Activated CD8-positive, alpha-beta T cell treated with anti-CD3 and anti-CD28 coated beads for 36 hours (primary cell): ENCODE measurements around the gene HIPK4. TPM values are rescaled to one million over a fixed set of nuclear protein-coding genes. Genes with fewer than 3 reads are reported as not detected.

Source experiments
- ATAC-seq: fragments of 200-7000 bp; cut with Tn5 transposase; one replicate; pipeline ENCODE4 v1.10.0; 2021; ENCODE audit warnings: mild to moderate bottlenecking, moderate library complexity
- CTCF ChIA-PET: fragments of 350-600 bp; sonication (Branson Sonifier 250); formaldehyde crosslinking; loops from one replicate; lab custom pipeline; 2021; ENCODE audit warnings: antibody characterized with exemption; lab: Charles Lee
- POLR2A ChIA-PET: fragments of 350-600 bp; sonication (Branson Sonifier 250); formaldehyde crosslinking; loops from one replicate; lab custom pipeline; 2021; ENCODE audit warnings: antibody characterized with exemption; lab: Charles Lee
- DNase-seq: peaks from one replicate; pipeline ENCODE4 v3.0.0-alpha.2; 2020
- H3K27ac Mint-ChIP-seq: one replicate; pipeline ENCODE4 v1.8.0; 2021; ENCODE audit warnings: mild to moderate bottlenecking, mixed read lengths
- H3K27me3 Mint-ChIP-seq: one replicate; pipeline ENCODE4 v1.8.0; 2021; ENCODE audit warnings: mixed read lengths
- H3K36me3 Mint-ChIP-seq: one replicate; pipeline ENCODE4 v1.8.0; 2021; ENCODE audit warnings: low read depth, mixed read lengths
- H3K4me1 Mint-ChIP-seq: one replicate; pipeline ENCODE4 v1.8.0; 2021; ENCODE audit warnings: low read depth, mixed read lengths
- H3K4me3 Mint-ChIP-seq: one replicate; pipeline ENCODE4 v1.8.0; 2021; ENCODE audit warnings: mild to moderate bottlenecking, moderate library complexity, mixed read lengths
- H3K9me3 Mint-ChIP-seq: one replicate; pipeline ENCODE4 v1.8.0; 2021; ENCODE audit warnings: mixed read lengths
- intact Hi-C: fragments of 100-400 bp; cut with micrococcal nuclease; formaldehyde crosslinking; loops from one replicate; pipeline ENCODE4 v1.10.0; 2022
- total RNA-seq, 2 experiments: library from RNA; stranded (reverse); gene quantifications; one replicate each; pipeline ENCODE4 v1.2.3, GENCODE V29; 2021
- TF ChIP-seq, protein P1 (sequence below): fragments of 200-600 bp; IDR thresholded peaks from one replicate; pipeline ENCODE4 v1.8.0; 2022; ENCODE audit warnings: antibody characterized with exemption, mild to moderate bottlenecking

Gene HIPK4
- total RNA-seq, 2 experiments from 2014 or later, result not detected

DNA sequence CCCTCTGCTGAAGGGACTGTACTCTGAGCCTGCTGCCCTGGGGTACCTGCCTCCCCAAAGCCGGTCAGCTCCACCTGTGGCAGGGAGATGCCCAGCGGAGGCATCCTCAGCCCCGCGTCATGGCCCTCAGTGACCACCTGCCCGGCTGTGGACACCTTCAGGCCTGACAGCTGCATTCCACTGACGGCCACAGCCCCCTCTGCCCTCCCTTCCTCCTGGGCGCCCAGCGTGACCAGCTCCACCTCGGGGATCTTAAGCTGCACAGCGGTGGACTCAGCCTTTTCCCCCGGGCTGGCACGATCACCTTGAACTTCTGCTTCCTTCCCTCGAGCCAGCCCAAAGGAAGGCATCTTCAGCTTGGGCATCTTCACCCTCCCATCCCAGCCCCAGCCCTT lies 4.8 kb upstream of the HIPK4 start:
- Mint-ChIP-seq H3K9me3 (no peaks in the 10 kb centered on the region), H3K36me3 (no peaks in the 10 kb centered on the region), H3K27ac (no peak overlapping the region), H3K4me1 (peaks cover 5% of the 10 kb centered on the region), H3K27me3 (no peaks in the 10 kb centered on the region), H3K4me3 (no peak overlapping the region)
- POLR2A ChIA-PET, result interaction anchor here (1.0 kb wide), 1 partner anchor 26 kb away, joined by 3 read pairs; no protein-coding TSS in a partner anchor
- CTCF ChIA-PET, result interaction anchor here (1.0 kb wide), 1 partner anchor 70 kb away, joined by 3 read pairs; no protein-coding TSS in a partner anchor
- TF ChIP-seq, protein P1, sequence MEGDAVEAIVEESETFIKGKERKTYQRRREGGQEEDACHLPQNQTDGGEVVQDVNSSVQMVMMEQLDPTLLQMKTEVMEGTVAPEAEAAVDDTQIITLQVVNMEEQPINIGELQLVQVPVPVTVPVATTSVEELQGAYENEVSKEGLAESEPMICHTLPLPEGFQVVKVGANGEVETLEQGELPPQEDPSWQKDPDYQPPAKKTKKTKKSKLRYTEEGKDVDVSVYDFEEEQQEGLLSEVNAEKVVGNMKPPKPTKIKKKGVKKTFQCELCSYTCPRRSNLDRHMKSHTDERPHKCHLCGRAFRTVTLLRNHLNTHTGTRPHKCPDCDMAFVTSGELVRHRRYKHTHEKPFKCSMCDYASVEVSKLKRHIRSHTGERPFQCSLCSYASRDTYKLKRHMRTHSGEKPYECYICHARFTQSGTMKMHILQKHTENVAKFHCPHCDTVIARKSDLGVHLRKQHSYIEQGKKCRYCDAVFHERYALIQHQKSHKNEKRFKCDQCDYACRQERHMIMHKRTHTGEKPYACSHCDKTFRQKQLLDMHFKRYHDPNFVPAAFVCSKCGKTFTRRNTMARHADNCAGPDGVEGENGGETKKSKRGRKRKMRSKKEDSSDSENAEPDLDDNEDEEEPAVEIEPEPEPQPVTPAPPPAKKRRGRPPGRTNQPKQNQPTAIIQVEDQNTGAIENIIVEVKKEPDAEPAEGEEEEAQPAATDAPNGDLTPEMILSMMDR, result no peak
- ATAC-seq (no peak), DNase-seq (no peak)
- intact Hi-C loops, result no loop called here

DNA sequence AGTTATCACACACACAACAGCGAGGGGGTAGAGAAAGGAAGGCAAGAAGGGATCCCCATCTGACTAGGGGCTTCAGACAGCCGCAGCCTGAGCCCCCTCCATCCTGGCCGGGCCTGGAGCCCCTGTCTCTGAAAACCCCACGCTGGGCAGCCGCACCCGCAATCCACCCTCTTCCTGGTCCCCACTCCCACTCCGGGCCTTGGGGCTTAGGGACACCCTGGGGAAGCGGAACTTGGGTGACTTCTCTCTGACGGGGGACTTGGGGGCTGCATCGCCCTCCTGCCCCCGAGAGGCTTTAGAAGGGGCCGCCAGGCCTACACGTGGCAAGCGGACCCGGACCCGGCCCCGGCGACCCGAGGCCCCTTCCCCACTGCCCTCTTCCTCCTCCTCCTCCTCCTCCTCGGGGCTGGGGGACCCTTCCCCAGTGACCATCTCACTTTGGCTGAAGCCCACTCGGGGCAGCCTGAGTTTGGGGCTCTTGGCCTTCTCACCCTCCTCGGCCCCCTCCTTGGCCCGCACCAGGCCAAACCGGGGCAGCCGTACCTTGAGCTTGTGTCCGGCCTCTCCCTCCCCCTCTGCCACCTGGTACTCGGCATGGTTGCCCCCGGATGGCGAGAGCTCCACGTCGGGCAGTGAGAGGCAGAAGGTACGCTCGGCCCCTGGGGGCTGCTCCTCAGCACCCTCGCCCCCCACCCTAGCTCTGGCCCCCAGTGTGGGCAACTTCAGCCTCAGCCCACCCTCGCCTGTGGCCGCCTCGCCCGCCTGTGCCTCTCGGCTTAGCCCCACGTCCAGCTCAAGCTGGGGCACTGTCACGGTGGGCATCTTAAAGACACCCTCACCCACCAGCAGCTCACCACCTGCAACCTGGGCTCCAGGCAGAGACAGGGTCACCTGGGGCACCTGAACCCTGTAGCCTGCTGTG lies 4.2 kb upstream of the HIPK4 start:
- DNase-seq (no peak), ATAC-seq (no peak)
- H3K36me3 Mint-ChIP-seq, result no peaks in the 10 kb centered on the region
- intact Hi-C loops, result no loop called here
- TF ChIP-seq, protein P1, result no peak
- no peaks in the 10 kb centered on the region for H3K9me3 Mint-ChIP-seq
- CTCF ChIA-PET, result interaction anchor here (1.0 kb wide), 1 partner anchor 70 kb away, joined by 3 read pairs; no protein-coding TSS in a partner anchor
- no peak overlapping the region for H3K4me3 Mint-ChIP-seq
- no peak overlapping the region for H3K27ac Mint-ChIP-seq
- peaks cover 5% of the 10 kb centered on the region for H3K4me1 Mint-ChIP-seq
- POLR2A ChIA-PET, result interaction anchor here (1.0 kb wide), 1 partner anchor 27 kb away, joined by 3 read pairs; no protein-coding TSS in a partner anchor
- no peaks in the 10 kb centered on the region for H3K27me3 Mint-ChIP-seq

DNA sequence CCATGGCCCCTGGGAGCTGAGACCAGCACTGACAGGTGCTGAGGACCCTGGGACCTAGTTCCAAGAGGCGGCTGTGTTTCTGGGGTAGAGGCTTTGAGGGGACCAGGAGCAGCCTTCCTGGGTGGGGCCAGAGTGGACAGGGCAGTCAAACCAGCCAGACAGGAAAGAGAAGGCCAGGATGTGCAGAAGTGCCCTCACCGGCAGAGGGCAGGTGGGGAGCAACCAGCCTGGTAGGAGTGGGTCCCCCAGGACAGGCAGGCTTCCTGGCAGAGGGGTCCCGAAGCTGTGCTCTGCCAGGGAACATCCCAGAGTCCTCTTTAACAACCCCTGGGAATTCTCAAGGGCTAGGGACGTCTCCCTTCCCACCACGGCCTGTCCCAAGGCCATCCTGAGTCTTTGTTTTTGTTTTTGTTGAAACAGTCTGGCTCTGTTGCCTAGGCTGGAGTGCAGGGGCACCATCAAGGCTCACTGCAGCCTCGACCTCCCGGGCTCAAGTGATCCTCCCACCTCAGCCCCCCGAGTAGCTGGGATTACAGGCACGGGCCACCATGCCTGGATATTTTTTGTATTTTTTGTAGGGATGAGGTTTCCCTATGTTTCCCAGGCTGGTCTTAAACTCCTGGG lies 3.0 kb upstream of the HIPK4 start:
- H3K36me3 Mint-ChIP-seq, result no peaks in the 10 kb centered on the region
- no peaks in the 10 kb centered on the region for H3K27me3 Mint-ChIP-seq
- H3K4me3 Mint-ChIP-seq, result no peak overlapping the region
- H3K9me3 Mint-ChIP-seq, result no peaks in the 10 kb centered on the region
- H3K4me1 Mint-ChIP-seq, result no peaks in the 10 kb centered on the region
- no peak overlapping the region for H3K27ac Mint-ChIP-seq
- TF ChIP-seq, protein P1, result no peak
- ATAC-seq, result no peak
- intact Hi-C loops, result no loop called here
- CTCF ChIA-PET, result no interaction called here
- POLR2A ChIA-PET, result no interaction called here
- DNase-seq, result no peak

DNA sequence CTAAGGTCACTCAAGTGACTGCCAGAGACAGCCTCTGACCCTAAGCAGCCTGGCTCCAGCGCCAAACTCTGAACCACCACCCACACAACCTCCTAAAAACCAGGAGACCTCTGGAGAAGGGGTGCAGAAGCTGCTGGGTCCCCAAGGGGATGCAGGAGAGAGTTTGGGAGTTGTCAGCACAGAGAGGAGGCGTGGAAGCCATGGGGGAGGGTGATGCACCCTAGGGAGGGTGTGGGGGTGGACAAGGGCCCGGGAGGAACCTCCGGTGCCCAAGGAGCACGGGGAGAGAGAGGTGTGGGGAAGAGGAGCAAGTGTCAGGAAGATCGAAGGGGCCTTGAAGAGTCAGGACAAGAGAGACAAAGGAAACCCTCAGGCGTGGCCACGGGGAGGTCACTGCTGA lies 2.1 kb upstream of the HIPK4 start:
- DNase-seq (no peak), ATAC-seq (no peak)
- no peaks in the 10 kb centered on the region for H3K4me1 Mint-ChIP-seq
- intact Hi-C loops, result no loop called here
- H3K27ac Mint-ChIP-seq, result no peak overlapping the region
- no peaks in the 10 kb centered on the region for H3K9me3 Mint-ChIP-seq
- TF ChIP-seq, protein P1, result no peak
- ChIA-PET POLR2A (no interaction called here), CTCF (no interaction called here)
- H3K36me3 Mint-ChIP-seq, result no peaks in the 10 kb centered on the region
- no peaks in the 10 kb centered on the region for H3K27me3 Mint-ChIP-seq
- no peak overlapping the region for H3K4me3 Mint-ChIP-seq
